ENCODE data around the gene BRD8.
A peak's percentile ranks its signal among the peaks of the same experiment; 100 is the strongest.
"Not testable (repeated sequence)": the region's sequence is repeated elsewhere in the genome, so short reads cannot be mapped to it uniquely, and the experiment has no call there.

The BRD8 gene

GRCh38 chr5:138157626-138158025 is 20.8 kb downstream of the BRD8 start:
- H3K4me3 ChIP-seq (ENCODE audit: low read depth, low read length): no peak overlapping the region
- no peak overlapping the region for H3K9ac ChIP-seq (ENCODE audit: low read length)
- no peaks in the 10 kb centered on the region for H3K4me1 ChIP-seq (ENCODE audit: control insufficient read depth, insufficient read depth, low read length)
- peaks cover 65% of the 10 kb centered on the region for H3K36me3 ChIP-seq (ENCODE audit: control insufficient read depth, insufficient read depth, low read length)
- no peak overlapping the region for H3K27ac ChIP-seq (ENCODE audit: low read depth, low read length)
- no peaks in the 10 kb centered on the region for H3K27me3 ChIP-seq (ENCODE audit: control insufficient read depth, insufficient read depth, low read length)
- no peaks in the 10 kb centered on the region for H3K9me3 ChIP-seq (ENCODE audit: control insufficient read depth, insufficient read depth, low read depth, low read length)

- not testable (repeated sequence) for H3K27me3 ChIP-seq (ENCODE audit: control insufficient read depth, insufficient read depth, low read length); H3K9me3 ChIP-seq (ENCODE audit: control insufficient read depth, insufficient read depth, low read depth, low read length); H3K4me3 ChIP-seq (ENCODE audit: low read depth, low read length); H3K27ac ChIP-seq (ENCODE audit: low read depth, low read length); H3K9ac ChIP-seq (ENCODE audit: low read length); H3K4me1 ChIP-seq (ENCODE audit: control insufficient read depth, insufficient read depth, low read length)
- H3K36me3 ChIP-seq (ENCODE audit: control insufficient read depth, insufficient read depth, low read length): peaks cover 48% of the 10 kb centered on the region
Measured at GRCh38 chr5:138155977-138156376, 22.5 kb downstream of the BRD8 start.

DNA sequence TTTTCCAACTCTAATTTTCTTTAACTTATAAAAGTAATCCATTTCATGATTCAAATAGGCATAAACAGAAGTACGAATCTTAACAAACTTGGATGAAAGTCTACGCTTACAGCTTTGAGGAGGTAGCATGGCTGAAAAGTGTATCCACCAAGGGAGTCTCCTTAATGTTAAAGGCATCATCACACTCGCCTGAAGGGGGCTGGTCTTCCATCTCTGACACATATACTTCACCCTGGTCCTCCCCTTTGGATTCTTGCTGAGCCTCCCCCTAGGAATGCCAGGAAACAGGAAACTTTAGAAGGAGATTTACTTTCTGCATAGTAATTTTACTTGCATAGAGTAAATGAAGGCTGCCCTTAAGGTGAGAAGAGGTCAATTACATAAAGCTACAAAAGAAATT is 28.9 kb downstream of the BRD8 start:
- no peak overlapping the region for H3K9ac ChIP-seq (ENCODE audit: low read length)
- no peaks in the 10 kb centered on the region for H3K27me3 ChIP-seq (ENCODE audit: control insufficient read depth, insufficient read depth, low read length)
- no peaks in the 10 kb centered on the region for H3K9me3 ChIP-seq (ENCODE audit: control insufficient read depth, insufficient read depth, low read depth, low read length)
- no peaks in the 10 kb centered on the region for H3K4me1 ChIP-seq (ENCODE audit: control insufficient read depth, insufficient read depth, low read length)
- no peaks in the 10 kb centered on the region for H3K36me3 ChIP-seq (ENCODE audit: control insufficient read depth, insufficient read depth, low read length)
- no peak overlapping the region for H3K4me3 ChIP-seq (ENCODE audit: low read depth, low read length)
- no peak overlapping the region for H3K27ac ChIP-seq (ENCODE audit: low read depth, low read length)

DNA sequence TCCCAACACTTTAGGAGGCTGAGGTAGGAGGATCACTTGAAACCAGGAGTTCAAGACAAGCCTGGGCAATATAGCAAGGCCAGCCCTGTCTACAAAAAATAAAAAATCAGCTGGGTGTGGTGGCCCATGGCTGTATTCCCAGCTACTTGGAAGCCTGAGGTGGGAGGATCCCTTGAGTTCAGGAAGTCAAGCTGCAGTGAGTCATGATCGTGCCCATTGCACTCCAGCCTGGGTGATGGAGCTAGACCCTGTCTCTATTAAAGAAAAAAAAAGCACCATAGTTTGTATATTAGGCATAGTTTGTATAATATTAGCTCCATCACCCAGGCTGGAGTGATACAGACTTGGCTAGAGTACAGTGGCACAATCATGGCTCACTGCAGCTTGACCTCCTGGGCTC is 29.6 kb downstream of the BRD8 start:
- H3K27me3 ChIP-seq (ENCODE audit: control insufficient read depth, insufficient read depth, low read length): no peaks in the 10 kb centered on the region
- H3K4me3 ChIP-seq (ENCODE audit: low read depth, low read length): no peak overlapping the region
- H3K4me1 ChIP-seq (ENCODE audit: control insufficient read depth, insufficient read depth, low read length): no peaks in the 10 kb centered on the region
- 0 out of 2 replicates have a peak, but pooled peaks cover under 1% of the 10 kb centered on the region for H3K9me3 ChIP-seq (ENCODE audit: control insufficient read depth, insufficient read depth, low read depth, low read length)
- H3K27ac ChIP-seq (ENCODE audit: low read depth, low read length): no peak overlapping the region
- no peak overlapping the region for H3K9ac ChIP-seq (ENCODE audit: low read length)
- H3K36me3 ChIP-seq (ENCODE audit: control insufficient read depth, insufficient read depth, low read length): no peaks in the 10 kb centered on the region

DNA sequence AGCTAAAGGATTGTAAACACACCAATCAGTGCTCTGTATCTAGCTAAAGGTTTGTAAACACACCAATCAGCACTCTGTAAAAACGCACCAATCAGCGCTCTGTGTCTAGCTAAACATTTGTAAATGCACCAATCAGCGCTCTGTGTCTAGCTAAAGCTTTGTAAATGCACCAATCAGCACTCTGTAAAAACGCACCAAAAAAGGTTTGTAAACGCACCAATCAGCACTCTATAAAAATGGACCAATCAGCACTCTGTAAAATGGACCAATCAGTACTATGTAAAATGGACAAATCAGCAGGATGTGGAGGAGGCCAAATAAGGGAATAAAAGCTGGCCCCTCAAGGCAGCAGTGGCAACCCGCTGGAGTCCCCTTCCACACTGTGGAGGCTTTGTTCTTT is 34.9 kb downstream of the BRD8 start:
- not testable (repeated sequence) for H3K36me3 ChIP-seq (ENCODE audit: control insufficient read depth, insufficient read depth, low read length); H3K9ac ChIP-seq (ENCODE audit: low read length); H3K27me3 ChIP-seq (ENCODE audit: control insufficient read depth, insufficient read depth, low read length); H3K4me3 ChIP-seq (ENCODE audit: low read depth, low read length); H3K27ac ChIP-seq (ENCODE audit: low read depth, low read length); H3K4me1 ChIP-seq (ENCODE audit: control insufficient read depth, insufficient read depth, low read length); H3K9me3 ChIP-seq (ENCODE audit: control insufficient read depth, insufficient read depth, low read depth, low read length)

DNA sequence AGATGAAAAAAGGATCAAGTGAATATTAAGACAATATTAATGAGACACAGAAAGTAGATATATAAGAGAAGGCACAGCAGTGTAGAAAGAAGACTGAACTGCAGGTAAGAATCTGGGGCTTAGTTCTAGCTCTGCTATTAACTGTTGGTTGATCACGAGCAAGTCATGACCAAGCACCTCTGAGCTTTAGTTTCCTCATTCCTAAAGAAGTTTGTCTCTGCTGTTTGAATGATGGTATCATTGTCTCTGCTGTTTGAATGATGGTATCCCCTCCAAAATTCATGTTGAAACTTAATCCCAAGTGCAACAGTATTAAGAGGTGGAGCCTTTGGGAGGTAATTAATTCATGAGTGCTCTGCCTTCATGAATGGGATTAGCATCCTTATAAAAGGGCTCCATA is 36.7 kb downstream of the BRD8 start:
- H3K27ac ChIP-seq (ENCODE audit: low read depth, low read length): no peak overlapping the region
- no peak overlapping the region for H3K9ac ChIP-seq (ENCODE audit: low read length)
- no peaks in the 10 kb centered on the region for H3K36me3 ChIP-seq (ENCODE audit: control insufficient read depth, insufficient read depth, low read length)
- H3K4me3 ChIP-seq (ENCODE audit: low read depth, low read length): no peak overlapping the region
- H3K27me3 ChIP-seq (ENCODE audit: control insufficient read depth, insufficient read depth, low read length): no peaks in the 10 kb centered on the region
- H3K9me3 ChIP-seq (ENCODE audit: control insufficient read depth, insufficient read depth, low read depth, low read length): 0 out of 2 replicates have a peak, but pooled peaks cover 5% of the 10 kb centered on the region
- H3K4me1 ChIP-seq (ENCODE audit: control insufficient read depth, insufficient read depth, low read length): no peaks in the 10 kb centered on the region

GRCh38 chr5:138140268-138140667 is 38.2 kb downstream of the BRD8 start:
- no peak overlapping the region for H3K27ac ChIP-seq (ENCODE audit: low read depth, low read length)
- 0 out of 2 replicates have a peak, but pooled peaks cover 5% of the 10 kb centered on the region for H3K9me3 ChIP-seq (ENCODE audit: control insufficient read depth, insufficient read depth, low read depth, low read length)
- H3K4me1 ChIP-seq (ENCODE audit: control insufficient read depth, insufficient read depth, low read length): no peaks in the 10 kb centered on the region
- H3K36me3 ChIP-seq (ENCODE audit: control insufficient read depth, insufficient read depth, low read length): no peaks in the 10 kb centered on the region
- no peak overlapping the region for H3K4me3 ChIP-seq (ENCODE audit: low read depth, low read length)
- H3K9ac ChIP-seq (ENCODE audit: low read length): no peak overlapping the region
- no peaks in the 10 kb centered on the region for H3K27me3 ChIP-seq (ENCODE audit: control insufficient read depth, insufficient read depth, low read length)

GRCh38 chr5:138139781-138140090 is 38.7 kb downstream of the BRD8 start:
- Histone ChIP-seq H3K4me1 (ENCODE audit: control insufficient read depth, insufficient read depth, low read length) (no peaks in the 10 kb centered on the region), H3K27ac (ENCODE audit: low read depth, low read length) (no peak overlapping the region), H3K4me3 (ENCODE audit: low read depth, low read length) (peak overlapping the region; percentile 87), H3K9me3 (ENCODE audit: control insufficient read depth, insufficient read depth, low read depth, low read length) (0 out of 2 replicates have a peak, but pooled peaks cover 5% of the 10 kb centered on the region), H3K36me3 (ENCODE audit: control insufficient read depth, insufficient read depth, low read length) (no peaks in the 10 kb centered on the region), H3K9ac (ENCODE audit: low read length) (no peak overlapping the region), H3K27me3 (ENCODE audit: control insufficient read depth, insufficient read depth, low read length) (no peaks in the 10 kb centered on the region)

DNA sequence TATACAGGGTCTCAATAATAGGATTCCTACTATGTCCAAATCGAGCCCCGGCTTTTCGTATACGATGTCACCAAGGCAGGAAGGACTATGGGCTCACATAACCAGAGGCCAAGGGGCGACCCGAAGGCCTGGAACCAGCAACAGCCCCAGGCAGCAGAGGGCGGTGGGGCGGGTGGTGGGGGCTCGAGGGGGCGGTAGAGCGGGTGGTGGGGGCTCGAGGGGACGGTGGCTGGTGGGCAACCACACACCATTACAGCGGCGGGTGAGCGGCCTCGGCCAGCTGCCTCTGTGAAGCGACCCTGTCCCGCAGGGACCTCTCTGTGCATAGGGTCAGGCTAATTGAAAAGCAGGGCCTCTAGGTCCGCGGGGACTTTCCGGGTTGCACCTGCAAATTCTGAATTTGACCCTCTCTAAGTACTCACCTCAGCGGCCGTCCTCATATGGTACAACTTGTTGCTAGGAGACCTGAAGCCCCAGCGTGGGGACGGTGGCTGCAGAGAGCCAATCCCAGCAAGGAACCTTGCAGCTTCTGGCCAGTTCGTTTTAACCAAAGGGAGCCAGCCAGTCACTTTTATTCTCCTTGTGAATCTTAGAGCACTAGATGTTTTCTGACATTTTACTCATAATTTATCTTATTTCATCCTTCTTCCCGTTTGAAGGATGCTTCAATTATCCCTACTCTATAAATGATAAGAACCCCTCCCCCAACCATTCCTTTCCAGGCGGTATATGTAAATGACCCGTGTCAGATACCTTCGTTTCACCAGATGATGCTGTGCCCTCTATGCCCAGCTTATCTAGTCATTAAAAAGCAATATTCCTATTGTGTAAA is 39.3 kb downstream of the BRD8 start, which contains the start of gene NME5:
Gene NME5, minus strand, starts transcription at position 480 of the 832 bp plus-strand sequence. CDS start 648 bp downstream, outside the sequence.
- no peaks in the 10 kb centered on the region for H3K36me3 ChIP-seq (ENCODE audit: control insufficient read depth, insufficient read depth, low read length)
- H3K9ac ChIP-seq (ENCODE audit: low read length): no peak within 1 kb of the TSS
- H3K4me1 ChIP-seq (ENCODE audit: control insufficient read depth, insufficient read depth, low read length): no peaks in the 10 kb centered on the region
- no peak within 1 kb of the TSS for H3K27ac ChIP-seq (ENCODE audit: low read depth, low read length)
- 0 out of 2 replicates have a peak, but pooled peaks cover 5% of the 10 kb centered on the region for H3K9me3 ChIP-seq (ENCODE audit: control insufficient read depth, insufficient read depth, low read depth, low read length)
- H3K27me3 ChIP-seq (ENCODE audit: control insufficient read depth, insufficient read depth, low read length): no peaks in the 10 kb centered on the region
- H3K4me3 ChIP-seq (ENCODE audit: low read depth, low read length): peak within 1 kb of the TSS; percentile 87

DNA sequence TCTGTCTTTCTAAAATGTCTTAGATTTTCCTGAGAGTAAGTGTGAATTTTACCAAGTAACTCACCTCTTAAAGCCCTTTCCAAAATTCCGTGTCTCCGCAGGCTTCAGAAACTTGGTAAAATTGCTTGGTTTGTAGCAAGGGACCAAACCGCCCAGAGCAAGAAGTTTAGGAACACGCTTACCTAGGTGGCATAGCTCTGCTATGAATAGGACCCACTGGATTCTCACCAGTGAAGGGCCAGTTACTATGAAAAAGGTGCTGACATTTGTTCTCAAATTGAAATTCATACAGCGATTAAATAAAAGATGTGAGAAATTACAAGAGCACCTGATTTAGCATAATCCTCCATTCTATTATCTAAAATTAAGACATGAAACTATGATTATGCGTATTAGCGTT is 45.9 kb downstream of the BRD8 start:
- Histone ChIP-seq H3K27me3 (ENCODE audit: control insufficient read depth, insufficient read depth, low read length) (no peaks in the 10 kb centered on the region), H3K36me3 (ENCODE audit: control insufficient read depth, insufficient read depth, low read length) (no peaks in the 10 kb centered on the region)

DNA sequence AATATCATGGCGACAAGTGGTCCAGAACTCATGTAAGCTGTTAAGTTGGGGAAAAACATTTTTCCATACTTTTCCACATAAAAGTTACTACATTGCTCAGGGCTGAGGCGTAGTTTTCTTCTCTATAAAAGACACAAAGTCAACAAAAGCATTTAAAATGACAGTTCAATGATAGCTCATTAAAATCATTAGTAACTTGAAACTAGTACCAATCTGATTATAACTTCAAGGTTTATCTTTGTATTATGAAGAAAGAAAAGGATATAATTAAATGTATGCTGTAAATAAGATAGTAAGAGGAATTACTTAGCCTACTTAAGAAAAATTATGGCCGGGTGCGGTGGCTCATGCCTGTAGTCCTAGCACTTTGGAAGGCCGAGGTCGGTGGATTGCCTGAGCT is 49.1 kb downstream of the BRD8 start:
- H3K9ac ChIP-seq (ENCODE audit: low read length): no peak overlapping the region
- H3K27me3 ChIP-seq (ENCODE audit: control insufficient read depth, insufficient read depth, low read length): no peaks in the 10 kb centered on the region
- no peak overlapping the region for H3K4me3 ChIP-seq (ENCODE audit: low read depth, low read length)
- no peaks in the 10 kb centered on the region for H3K9me3 ChIP-seq (ENCODE audit: control insufficient read depth, insufficient read depth, low read depth, low read length)
- peaks cover 5% of the 10 kb centered on the region for H3K4me1 ChIP-seq (ENCODE audit: control insufficient read depth, insufficient read depth, low read length)
- H3K36me3 ChIP-seq (ENCODE audit: control insufficient read depth, insufficient read depth, low read length): no peaks in the 10 kb centered on the region
- H3K27ac ChIP-seq (ENCODE audit: low read depth, low read length): no peak overlapping the region

More for the DNA sequence above, 45.9 kb downstream of the BRD8 start:
- H3K27ac ChIP-seq (ENCODE audit: low read depth, low read length): no peak overlapping the region
- H3K4me3 ChIP-seq (ENCODE audit: low read depth, low read length): peak overlapping the region; percentile 53; the same call in 1 of the 2 replicates
- peaks cover 5% of the 10 kb centered on the region for H3K4me1 ChIP-seq (ENCODE audit: control insufficient read depth, insufficient read depth, low read length)
- H3K9ac ChIP-seq (ENCODE audit: low read length): no peak overlapping the region
- no peaks in the 10 kb centered on the region for H3K9me3 ChIP-seq (ENCODE audit: control insufficient read depth, insufficient read depth, low read depth, low read length)
